NCI-H2171 (cell line): ENCODE measurements around the gene LCORL.
"Not testable (repeated sequence)": the region's sequence is repeated elsewhere in the genome, so short reads cannot be mapped to it uniquely, and the experiment has no call there.

ENCODE experiments used
- DNase-seq: peaks from one replicate; lab custom pipeline; 2025; lab: John Stamatoyannopoulos, UW

Gene LCORL

GRCh38 chr4:18020145-18020670 is 1.3 kb downstream of the LCORL start:
- no peak for DNase-seq

DNA sequence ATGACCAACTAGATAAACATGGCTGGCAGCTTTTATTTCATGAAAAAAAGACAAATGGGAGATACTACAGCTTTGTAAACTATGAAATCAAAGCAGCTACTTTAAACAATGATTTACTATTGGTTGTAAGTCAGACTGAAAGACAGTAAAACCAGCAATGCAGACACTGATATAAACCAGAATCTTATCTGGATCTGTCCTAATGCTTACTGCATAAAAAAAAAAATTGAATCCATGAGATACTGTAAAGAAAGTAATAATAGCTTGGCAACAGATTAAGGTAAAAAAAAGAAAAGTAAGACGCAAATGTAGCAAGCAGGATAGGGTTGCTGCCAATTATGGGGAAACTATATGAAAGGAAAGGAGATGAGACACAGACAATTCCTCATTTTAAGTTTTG is 7.3 kb downstream of the LCORL start:
- DNase-seq = no peak

GRCh38 chr4:18012807-18013462 is 8.6 kb downstream of the LCORL start:
- DNase-seq = no peak

GRCh38 chr4:18012134-18012806 is 9.3 kb downstream of the LCORL start:
- no peak for DNase-seq

GRCh38 chr4:18007625-18008024 is 13.9 kb downstream of the LCORL start:
- DNase-seq = no peak

DNA sequence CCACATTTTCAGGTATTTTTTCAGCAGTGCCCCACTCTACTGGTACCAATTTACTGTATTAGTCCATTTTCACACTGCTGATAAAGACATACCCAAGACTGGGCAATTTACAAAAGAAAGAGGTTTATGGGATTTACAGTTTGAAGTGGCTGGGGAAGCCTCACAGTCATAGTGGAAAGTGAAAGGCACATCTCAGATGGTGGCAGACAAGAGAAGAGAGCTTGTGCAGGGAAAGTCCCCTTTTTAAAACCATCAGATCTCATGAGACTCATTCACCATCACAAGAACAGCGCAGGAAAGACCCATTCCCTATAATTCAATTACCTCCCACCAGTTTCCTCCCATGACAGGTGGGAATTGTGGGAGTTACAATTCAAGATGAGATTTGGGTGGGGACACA is 15.1 kb downstream of the LCORL start:
- not testable (repeated sequence) for DNase-seq

DNA sequence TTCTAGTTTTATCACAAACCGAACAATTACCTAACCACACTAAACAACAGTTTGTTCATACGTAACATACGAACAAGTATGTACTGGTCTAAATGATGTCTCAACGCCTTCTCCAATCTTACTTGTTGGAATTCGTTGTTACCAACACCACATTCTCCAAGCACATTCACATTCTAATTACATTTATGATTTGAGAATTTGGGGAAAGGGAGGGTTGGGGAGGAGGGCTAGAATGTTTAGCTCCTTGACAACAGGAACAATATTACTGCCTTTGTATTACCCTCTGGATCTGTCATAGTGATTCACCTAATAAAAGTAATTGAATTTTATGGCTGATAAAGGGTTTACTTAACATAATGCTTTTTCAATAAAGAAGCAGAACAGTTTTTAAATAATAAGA is 24.4 kb downstream of the LCORL start:
- DNase-seq = no peak

- DNase-seq = no peak
These were observed 26.4 kb downstream of the LCORL start for GRCh38 chr4:17995165-17995564.

DNA sequence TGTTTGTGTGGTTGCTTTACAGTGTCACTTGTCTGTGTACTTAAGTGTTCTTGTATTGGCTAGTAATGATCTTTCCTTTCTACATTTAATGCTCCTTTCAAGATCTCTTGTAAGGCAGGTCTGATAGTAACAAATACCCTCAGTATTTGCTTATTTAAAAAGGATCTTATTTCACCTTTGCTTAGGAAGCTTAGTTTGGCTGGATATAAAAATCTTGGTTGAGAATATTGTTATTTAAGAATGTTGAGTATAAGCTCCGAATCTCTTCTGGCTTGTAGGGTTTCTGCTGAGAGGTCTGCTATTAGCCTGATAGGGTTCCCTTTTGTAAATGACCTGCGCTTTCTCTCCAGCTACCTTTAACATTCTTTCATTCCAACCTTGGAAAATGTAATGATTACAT is 35.7 kb downstream of the LCORL start:
- no peak for DNase-seq

DNA sequence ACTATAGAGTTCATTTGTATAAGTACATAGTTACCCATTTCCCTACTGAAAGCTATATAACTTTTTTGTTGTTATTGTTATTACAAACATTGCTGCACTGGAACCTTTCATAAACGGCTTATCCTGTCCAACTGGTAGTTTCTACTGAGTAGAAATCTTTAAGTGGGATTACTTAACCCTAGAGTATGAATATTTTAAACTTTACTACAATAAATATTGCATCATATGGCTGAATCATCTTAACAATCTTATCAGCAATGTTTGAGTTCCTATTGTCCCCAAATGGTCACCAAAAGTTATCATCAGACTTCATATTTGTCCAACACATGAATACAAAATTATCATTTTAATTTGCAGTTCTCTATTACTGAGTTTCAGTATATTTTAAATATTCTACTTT is 40.5 kb downstream of the LCORL start:
- no peak for DNase-seq

DNA sequence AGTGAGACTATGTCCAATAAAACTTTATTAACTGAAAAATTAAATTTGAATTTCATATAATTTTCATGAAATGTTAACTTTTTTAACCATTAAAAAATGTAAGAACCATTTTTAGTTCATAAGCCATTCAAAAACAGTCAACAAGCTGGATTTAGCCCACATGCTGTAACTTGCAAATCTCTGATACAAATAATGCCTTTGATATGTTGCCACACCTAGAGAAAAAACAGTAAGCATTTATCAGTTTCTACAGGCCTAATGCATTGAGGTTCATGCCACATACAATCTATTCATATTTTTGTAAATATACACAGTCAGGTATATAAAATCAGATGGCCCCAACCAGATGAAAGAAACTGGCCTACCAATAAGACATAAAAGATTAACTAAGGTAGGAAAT is 52.8 kb downstream of the LCORL start:
- DNase-seq = no peak

DNA sequence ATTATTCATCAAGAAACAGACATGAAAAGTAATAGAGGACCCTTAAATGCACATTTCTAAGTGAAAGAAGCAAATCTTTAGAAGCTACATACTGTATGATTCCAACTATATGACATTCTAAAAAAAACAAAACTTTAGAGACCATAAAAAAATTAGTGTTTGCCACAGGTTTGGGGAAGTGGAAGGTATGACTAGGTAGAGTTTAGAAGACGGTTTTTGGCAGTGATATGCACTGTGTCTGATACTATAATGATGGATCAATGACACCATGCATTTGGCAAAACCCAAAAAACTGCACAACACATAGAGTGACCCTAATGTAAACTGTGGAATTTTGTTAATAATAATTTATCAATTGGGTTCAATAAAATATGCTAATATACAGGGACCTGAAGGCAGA is 54.5 kb downstream of the LCORL start:
- DNase-seq = no peak

DNA sequence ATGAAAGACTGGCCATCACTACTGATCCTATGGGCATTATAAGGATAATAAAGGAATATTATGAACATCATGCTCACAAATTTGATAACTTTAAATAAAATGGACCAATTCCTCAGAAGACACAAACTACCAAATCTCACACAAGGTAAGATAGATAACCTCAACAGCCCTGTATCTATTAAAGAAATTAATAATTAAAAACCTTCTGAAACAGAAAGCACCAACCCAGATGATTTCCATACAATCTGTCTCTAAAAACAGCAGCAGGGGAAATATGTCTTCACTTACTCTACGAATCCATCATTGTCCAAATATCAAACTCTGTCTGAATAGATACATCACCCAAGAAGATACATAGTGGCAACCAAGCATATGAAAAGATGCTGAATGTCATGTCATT is 55.2 kb downstream of the LCORL start:
- no peak for DNase-seq

GRCh38 chr4:17964576-17964975 is 57.0 kb downstream of the LCORL start:
- DNase-seq = no peak

DNA sequence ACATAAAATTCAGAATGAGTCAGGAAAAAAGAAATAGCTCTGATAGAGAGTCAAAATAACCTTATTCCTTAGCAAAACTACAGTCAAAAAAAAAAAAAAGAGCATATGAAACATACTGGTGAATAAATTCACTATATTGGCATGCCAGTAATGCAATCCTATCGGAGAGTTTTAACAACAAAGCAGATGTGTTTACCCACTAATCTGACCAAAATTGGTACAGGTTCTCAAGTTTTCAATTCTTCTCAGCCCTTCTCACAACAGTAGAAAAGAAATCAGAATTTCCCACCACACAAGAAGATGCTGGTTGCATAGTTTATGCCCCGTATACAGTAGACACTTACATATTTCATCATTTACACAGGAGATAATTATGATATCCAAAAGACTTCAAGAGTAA is 59.4 kb downstream of the LCORL start:
- no peak for DNase-seq

DNA sequence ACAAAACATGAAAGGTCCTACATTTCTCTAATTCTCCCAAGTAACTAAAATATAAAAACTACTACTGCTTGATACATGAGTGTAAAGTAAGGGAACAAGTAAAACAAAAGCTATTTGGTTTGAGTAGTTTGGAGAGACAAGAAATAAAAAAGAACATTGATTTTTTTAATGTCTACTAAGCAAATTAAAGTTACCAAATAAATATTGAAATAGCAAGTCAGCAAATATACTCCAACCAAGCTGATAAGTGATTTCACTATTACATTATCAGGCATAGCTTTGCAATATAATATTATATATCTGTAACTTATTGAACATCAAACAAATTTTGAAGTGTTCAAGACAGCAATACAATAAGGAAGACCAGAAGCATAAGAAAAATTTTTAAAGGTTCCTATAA is 60.3 kb downstream of the LCORL start:
- no peak for DNase-seq

- no peak for DNase-seq
These were observed 63.4 kb downstream of the LCORL start for GRCh38 chr4:17958181-17958580.

GRCh38 chr4:17957688-17958087 is 63.9 kb downstream of the LCORL start:
- no peak for DNase-seq

DNA sequence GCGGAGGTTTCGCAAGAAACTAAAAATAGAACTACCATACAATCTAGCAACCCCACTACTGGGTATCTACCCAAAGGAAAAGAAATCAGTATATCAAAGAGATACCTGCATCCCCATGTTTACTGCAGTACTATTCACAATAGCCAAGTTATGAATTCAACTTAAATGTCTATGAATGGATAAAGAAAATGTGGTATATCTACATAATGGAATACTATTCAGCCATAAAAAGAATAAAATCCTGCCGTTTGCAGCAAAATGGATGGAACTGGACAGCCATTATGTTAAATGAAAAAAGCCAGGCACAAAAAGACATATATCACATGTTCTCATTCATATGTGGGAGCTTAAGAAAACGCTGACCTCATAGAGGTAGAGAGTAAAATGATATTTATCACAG is 65.3 kb downstream of the LCORL start:
- no peak for DNase-seq

DNA sequence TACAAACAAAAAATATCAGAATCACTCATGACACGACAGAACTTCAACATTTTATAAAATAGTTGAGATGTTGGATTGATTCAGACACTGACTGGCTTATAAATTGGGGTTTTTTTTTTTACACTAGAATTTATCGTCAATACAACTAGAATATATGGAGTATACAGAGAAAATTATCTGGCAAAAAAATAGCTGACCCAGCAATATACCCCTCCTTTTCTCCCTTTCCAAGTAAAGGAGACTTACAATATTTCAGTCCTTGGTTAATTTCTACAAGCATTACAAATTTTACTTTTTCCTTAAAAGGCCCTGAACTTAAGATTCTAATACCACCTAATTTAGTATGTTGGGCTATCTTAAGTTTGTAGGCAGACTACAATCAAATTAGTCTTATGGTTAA is 76.3 kb downstream of the LCORL start:
- DNase-seq = no peak

DNA sequence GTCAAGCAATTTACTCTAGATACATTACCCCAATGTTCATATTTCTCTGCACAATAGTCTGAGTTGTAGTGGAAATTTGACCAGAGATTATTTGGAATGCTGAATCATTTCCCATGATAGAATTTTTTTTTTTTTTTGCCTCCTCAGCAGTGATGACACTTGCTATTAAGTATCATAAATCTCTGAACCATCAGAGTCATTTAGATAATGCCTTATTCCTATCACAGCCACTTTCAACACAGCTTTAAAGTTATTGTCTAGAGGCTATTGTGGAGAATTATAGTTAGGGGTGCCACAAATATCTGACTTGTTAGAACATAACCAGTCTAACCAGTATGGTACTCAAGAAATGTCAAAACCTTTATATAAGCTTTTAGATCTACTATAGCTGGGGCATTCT is 79.8 kb downstream of the LCORL start:
- DNase-seq = no peak

- DNase-seq = no peak
These were observed 82.5 kb downstream of the LCORL start for GRCh38 chr4:17939054-17939453.

DNA sequence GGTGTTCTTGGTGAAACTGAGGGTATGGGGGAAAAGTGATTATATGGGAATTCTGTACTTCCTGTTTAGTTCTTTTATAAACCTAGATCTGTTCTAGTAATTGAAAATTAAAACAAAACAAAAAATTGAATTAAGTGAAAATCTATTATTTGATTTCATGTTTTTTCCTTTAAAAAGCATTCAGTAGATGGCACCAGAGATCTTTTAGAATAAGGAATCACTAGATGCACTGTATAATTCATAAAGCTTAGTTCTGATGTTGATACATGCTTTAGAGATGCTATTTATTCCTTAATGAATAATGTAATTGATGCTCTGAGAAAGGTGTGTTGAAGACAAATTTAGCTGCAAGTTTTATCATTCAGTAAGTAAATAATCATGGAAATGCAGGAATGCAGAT is 87.3 kb downstream of the LCORL start:
- DNase-seq = no peak

DNA sequence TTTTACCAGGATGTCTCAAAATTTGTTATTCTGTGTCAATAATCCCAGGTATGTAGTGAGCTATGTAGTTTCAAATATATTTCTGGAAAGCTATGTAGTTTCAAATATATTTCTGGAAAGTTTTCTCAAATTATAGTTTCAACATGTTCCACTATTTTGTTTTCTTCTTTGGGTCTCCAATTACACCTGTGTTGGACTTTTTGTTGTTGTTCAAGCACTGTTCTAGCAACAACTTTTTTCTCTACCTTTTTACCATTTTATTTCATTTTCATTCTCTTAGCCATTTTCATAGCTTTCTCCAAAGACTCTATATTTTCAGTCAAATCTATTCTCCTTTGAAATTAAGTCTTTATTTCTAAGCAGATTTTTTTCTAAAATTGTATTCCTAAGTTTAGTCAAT is 88.4 kb downstream of the LCORL start:
- DNase-seq = no peak
